Stimulated activated CD8-positive, alpha-beta memory T cell treated with anti-CD3 and anti-CD28 coated beads, Interleukin-12 subunit alpha, Interleukin-12 subunit beta, amount 100 ng/mL, for 24 hours (primary cell): Measurements from ENCODE around the gene HILPDA.

Experiments used
- DNase-seq: peaks from one replicate; pipeline ENCODE4 v3.0.0-alpha.2; 2020; ENCODE audit errors: extremely low read depth

Gene HILPDA

GRCh38 chr7:128455543-128456254, at the start of gene HILPDA:
Gene HILPDA (plus strand): TSS chr7:128455878. CDS start chr7:128457269, 1,391 bp downstream.
- DNase-seq = peak; percentile 82

- no peak for DNase-seq
Measured at GRCh38 chr7:128406314-128407232, 49.1 kb upstream of the HILPDA start.

- no peak for DNase-seq
Measured at GRCh38 chr7:128407233-128407589, 48.5 kb upstream of the HILPDA start.

GRCh38 chr7:128407751-128408708, 47.6 kb upstream of the HILPDA start:
- no peak for DNase-seq

- no peak for DNase-seq
Measured at GRCh38 chr7:128408709-128409595, 46.7 kb upstream of the HILPDA start.

- peak; percentile 71 for DNase-seq
Measured at GRCh38 chr7:128409596-128410450, 45.9 kb upstream of the HILPDA start, which contains the start of gene IMPDH1. Gene IMPDH1 (minus strand): TSS chr7:128409982. CDS start chr7:128409901, 81 bp downstream.

- DNase-seq = no peak
Measured at GRCh38 chr7:128410451-128410753, 45.3 kb upstream of the HILPDA start.

- DNase-seq = no peak
Measured at GRCh38 chr7:128415217-128415785, 40.4 kb upstream of the HILPDA start.

GRCh38 chr7:128417071-128417470, 38.6 kb upstream of the HILPDA start:
- DNase-seq = no peak

- DNase-seq = no peak
Measured at GRCh38 chr7:128419257-128419656, 36.4 kb upstream of the HILPDA start.

GRCh38 chr7:128420773-128421172, 34.9 kb upstream of the HILPDA start:
- DNase-seq = no peak

- DNase-seq = no peak
Measured at GRCh38 chr7:128421384-128421783, 34.3 kb upstream of the HILPDA start.

- no peak for DNase-seq
Measured at GRCh38 chr7:128422037-128422436, 33.6 kb upstream of the HILPDA start.

GRCh38 chr7:128422842-128423241, 32.8 kb upstream of the HILPDA start:
- no peak for DNase-seq

- no peak for DNase-seq
Measured at GRCh38 chr7:128424686-128425275, 30.9 kb upstream of the HILPDA start.

- DNase-seq = peak; percentile 39
Measured at GRCh38 chr7:128425850-128426249, 29.8 kb upstream of the HILPDA start.

GRCh38 chr7:128427289-128427891, 28.3 kb upstream of the HILPDA start:
- no peak for DNase-seq

- no peak for DNase-seq
Measured at GRCh38 chr7:128430207-128430606, 25.5 kb upstream of the HILPDA start.

GRCh38 chr7:128431221-128431620, 24.5 kb upstream of the HILPDA start:
- DNase-seq = no peak
